Measurements from ENCODE around the gene EHMT1. TPM values are rescaled to one million over a fixed set of nuclear protein-coding genes. Genes with fewer than 3 reads are reported as not detected.
"Not testable (repeated sequence)": the region's sequence is repeated elsewhere in the genome, so short reads cannot be mapped to it uniquely, and the experiment has no call there.

Gene EHMT1
- total RNA-seq, 1 experiment from 2014 or later: 63.9 TPM

DNA sequence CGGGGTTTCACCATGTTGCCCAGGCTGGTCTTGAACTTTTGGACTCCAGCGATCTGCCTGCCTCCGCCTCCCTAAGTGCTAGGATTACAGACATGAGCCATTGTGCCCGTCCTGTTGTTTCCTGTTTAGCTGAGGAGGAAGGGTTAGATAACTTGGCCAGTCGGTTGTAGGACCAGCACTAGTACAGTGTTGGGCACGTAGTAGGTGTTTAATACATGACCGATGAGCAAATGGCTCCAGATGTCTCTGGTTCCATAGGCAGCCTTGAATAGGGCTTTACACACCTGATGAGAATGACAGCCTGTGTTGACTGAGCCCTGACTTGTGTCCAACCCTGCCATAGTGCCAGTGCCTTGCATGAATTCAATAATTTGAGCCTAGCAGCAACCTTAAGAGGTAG is 1.8 kb downstream of the EHMT1 start:
- ChIA-PET POLR2A (no interaction called here), CTCF (no interaction called here)
- Histone ChIP-seq H3K27me3 (ENCODE audit: control insufficient read depth, insufficient read depth, low read length) (no peaks in the 10 kb centered on the region), H3K27ac (ENCODE audit: low read length) (no peak overlapping the region), H3K36me3 (ENCODE audit: control insufficient read depth, insufficient read depth, low read length) (peaks cover 6% of the 10 kb centered on the region; the same call in 1 of the 2 replicates), H3K4me3 (ENCODE audit: low read depth in 2 of 2, low read length in 2 of 2) (no peak overlapping the region; a peak in 1 of 4 replicates), H3K4me1 (ENCODE audit: control insufficient read depth, insufficient read depth, low read length) (peaks cover 26% of the 10 kb centered on the region), H3K9me3 (ENCODE audit: control insufficient read depth, insufficient read depth, low read depth, low read length) (no peaks in the 10 kb centered on the region)
- DNase-seq (ENCODE audit: low read depth, low spot score) (no peak), ATAC-seq (no peak)
- intact Hi-C loops (cut with micrococcal nuclease; ENCODE audit: unreplicated experiment) (no loop called here), in situ Hi-C loops (cut with HindIII; ENCODE audit: low pct_unique_long_range_greater_than_20kb, low sequenced_read_pairs) (no loop called here)
- BruUV-seq (replicated peaks): no TSS peak
- TF ChIP-seq POLR2AphosphoS5 (IDR thresholded peaks at IDR 0.05; ENCODE audit: low read depth, low read length): no peak
- TF ChIP-seq, protein P1, sequence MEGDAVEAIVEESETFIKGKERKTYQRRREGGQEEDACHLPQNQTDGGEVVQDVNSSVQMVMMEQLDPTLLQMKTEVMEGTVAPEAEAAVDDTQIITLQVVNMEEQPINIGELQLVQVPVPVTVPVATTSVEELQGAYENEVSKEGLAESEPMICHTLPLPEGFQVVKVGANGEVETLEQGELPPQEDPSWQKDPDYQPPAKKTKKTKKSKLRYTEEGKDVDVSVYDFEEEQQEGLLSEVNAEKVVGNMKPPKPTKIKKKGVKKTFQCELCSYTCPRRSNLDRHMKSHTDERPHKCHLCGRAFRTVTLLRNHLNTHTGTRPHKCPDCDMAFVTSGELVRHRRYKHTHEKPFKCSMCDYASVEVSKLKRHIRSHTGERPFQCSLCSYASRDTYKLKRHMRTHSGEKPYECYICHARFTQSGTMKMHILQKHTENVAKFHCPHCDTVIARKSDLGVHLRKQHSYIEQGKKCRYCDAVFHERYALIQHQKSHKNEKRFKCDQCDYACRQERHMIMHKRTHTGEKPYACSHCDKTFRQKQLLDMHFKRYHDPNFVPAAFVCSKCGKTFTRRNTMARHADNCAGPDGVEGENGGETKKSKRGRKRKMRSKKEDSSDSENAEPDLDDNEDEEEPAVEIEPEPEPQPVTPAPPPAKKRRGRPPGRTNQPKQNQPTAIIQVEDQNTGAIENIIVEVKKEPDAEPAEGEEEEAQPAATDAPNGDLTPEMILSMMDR (IDR thresholded peaks at IDR 0.05): no peak

DNA sequence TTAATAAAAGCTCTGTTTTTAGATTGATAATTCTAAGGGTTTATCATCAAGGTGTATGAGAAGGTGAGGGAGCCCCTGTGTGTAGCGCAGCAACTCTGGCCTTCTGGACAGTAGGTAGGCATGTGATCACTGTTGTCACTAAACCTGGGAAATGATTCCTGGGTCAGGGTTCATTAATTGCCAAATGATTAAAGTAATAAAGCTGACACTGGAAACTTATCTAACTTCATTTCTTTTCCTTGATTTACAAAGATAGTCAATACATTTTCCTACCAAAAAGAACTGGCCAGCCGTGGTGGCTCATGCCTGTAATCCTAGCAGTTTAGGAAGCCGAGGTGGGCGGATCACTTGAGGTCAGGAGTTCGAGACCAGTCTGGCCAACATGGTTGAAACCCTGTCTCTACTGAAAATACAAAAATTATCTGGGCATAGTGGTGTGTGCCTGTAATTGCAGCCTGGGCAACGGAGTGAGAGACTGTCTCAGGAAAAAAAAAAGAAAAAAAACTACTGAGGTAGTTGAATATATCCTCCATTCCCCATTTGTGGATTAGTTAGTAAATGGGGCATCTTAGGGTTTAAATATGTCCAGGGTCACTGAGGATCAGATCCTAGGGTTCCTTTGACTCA is 2.4 kb downstream of the EHMT1 start:
- POLR2A ChIA-PET: no interaction called here
- no peak overlapping the region for H3K27ac ChIP-seq (ENCODE audit: low read length)
- ATAC-seq (no peak), DNase-seq (ENCODE audit: low read depth, low spot score) (no peak)
- no peaks in the 10 kb centered on the region for H3K27me3 ChIP-seq (ENCODE audit: control insufficient read depth, insufficient read depth, low read length)
- BruUV-seq (replicated peaks): no TSS peak
- TF ChIP-seq, protein P1 (IDR thresholded peaks at IDR 0.05): no peak
- TF ChIP-seq TCF7L2 (IDR thresholded peaks at IDR 0.05; ENCODE audit: low read depth, low read length): no peak
- TF ChIP-seq SIN3A (IDR thresholded peaks at IDR 0.05; ENCODE audit: borderline replicate concordance, insufficient read depth, low read depth, low read length): no peak
- no peak for TF ChIP-seq REST (IDR thresholded peaks at IDR 0.05; ENCODE audit: insufficient read depth in 1 of 2, low read depth in 2 of 2, low read length in 1 of 2)
- no peak for TF ChIP-seq POLR2AphosphoS5 (IDR thresholded peaks at IDR 0.05; ENCODE audit: low read depth, low read length)
- H3K4me3 ChIP-seq (ENCODE audit: low read depth in 2 of 2, low read length in 2 of 2): no peak overlapping the region
- CTCF ChIA-PET: no interaction called here
- H3K4me1 ChIP-seq (ENCODE audit: control insufficient read depth, insufficient read depth, low read length): peaks cover 24% of the 10 kb centered on the region
- H3K9me3 ChIP-seq (ENCODE audit: control insufficient read depth, insufficient read depth, low read depth, low read length): no peaks in the 10 kb centered on the region
- intact Hi-C loops (cut with micrococcal nuclease; ENCODE audit: unreplicated experiment) (no loop called here), in situ Hi-C loops (cut with HindIII; ENCODE audit: low pct_unique_long_range_greater_than_20kb, low sequenced_read_pairs) (no loop called here)
- H3K36me3 ChIP-seq (ENCODE audit: control insufficient read depth, insufficient read depth, low read length): peaks cover 4% of the 10 kb centered on the region; the same call in 1 of the 2 replicates

DNA sequence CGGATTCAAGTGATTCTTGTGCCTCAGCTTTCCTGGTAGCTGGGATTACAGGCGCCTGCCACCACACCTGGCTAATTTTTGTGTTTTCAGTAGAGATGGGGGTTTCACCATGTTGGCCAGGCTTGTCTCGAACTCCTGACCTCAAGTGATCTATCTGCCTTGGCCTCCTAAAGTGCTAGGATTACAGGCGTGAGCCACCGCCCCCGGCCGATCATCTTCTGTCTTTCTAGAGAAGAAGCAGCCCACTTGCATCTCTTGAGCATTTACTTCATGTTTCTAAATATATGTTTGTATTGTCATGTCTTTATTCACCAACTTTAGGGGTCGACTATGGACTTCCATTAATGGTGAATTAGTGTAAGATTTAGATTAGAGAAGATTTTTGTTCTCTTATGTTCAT is 3.4 kb downstream of the EHMT1 start:
- BruUV-seq (replicated peaks); H3K27ac ChIP-seq (ENCODE audit: low read length); in situ Hi-C loops (cut with HindIII; ENCODE audit: low pct_unique_long_range_greater_than_20kb, low sequenced_read_pairs); H3K4me3 ChIP-seq (ENCODE audit: low read depth in 2 of 2, low read length in 2 of 2); intact Hi-C loops (cut with micrococcal nuclease; ENCODE audit: unreplicated experiment); H3K9me3 ChIP-seq (ENCODE audit: control insufficient read depth, insufficient read depth, low read depth, low read length); H3K36me3 ChIP-seq (ENCODE audit: control insufficient read depth, insufficient read depth, low read length); H3K27me3 ChIP-seq (ENCODE audit: control insufficient read depth, insufficient read depth, low read length); DNase-seq (ENCODE audit: low read depth, low spot score); ATAC-seq: not testable (repeated sequence)
- POLR2A ChIA-PET: interaction anchor here (0.6 kb wide), 1 partner anchor 39 kb away, joined by 6 read pairs; no protein-coding TSS in a partner anchor
- peaks cover 19% of the 10 kb centered on the region for H3K4me1 ChIP-seq (ENCODE audit: control insufficient read depth, insufficient read depth, low read length)
- CTCF ChIA-PET: interaction anchor here (0.6 kb wide), 1 partner anchor 11 kb away, joined by 3 read pairs; no protein-coding TSS in a partner anchor

Measured in Panc1 (cell line).